Activated CD4-positive, alpha-beta T cell treated with anti-CD3 and anti-CD28 coated beads for 24 hours (primary cell): ENCODE data around the gene TP53I11.

Experiments
- DNase-seq, 2 donors: peaks; one replicate each; pipeline ENCODE4 v3.0.0-alpha.2; 2020; ENCODE audit warnings: low read depth in 2 of 2

The TP53I11 gene

DNA sequence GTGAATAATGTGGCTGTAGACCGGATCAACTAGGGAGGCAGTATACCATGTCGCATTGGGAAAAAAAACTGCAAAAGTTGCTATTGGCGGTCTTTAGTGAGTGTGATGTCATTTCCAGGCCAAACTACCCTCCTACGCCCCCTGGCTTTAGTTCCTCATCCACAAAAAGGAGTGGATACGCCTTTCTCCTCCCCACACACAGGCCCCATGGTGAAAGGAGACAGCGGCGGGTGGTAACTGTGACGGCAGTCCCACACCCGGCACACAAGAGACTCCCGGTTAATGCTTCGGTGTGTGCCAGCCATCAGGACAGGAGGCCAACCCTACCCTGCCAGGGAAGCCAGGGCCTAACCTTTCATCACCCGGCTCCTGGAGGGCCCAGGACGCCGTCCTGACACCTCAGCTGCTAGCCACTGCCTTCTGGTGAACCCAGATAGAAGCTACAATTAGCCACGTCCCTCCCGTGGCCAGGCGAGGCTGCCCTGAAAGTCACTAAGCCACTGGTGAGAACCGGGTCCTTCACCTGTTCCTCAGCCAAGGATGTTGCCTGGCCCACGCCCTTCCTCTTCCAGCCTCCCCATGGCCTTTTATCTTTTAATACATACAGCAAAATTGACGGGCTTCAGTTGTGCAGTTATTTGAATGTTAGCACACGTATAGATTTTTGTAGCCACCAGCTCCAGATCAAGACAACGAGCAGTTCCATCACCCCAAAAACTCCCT lies 10.8 kb downstream of the TP53I11 start:
- DNase-seq: no peak

DNA sequence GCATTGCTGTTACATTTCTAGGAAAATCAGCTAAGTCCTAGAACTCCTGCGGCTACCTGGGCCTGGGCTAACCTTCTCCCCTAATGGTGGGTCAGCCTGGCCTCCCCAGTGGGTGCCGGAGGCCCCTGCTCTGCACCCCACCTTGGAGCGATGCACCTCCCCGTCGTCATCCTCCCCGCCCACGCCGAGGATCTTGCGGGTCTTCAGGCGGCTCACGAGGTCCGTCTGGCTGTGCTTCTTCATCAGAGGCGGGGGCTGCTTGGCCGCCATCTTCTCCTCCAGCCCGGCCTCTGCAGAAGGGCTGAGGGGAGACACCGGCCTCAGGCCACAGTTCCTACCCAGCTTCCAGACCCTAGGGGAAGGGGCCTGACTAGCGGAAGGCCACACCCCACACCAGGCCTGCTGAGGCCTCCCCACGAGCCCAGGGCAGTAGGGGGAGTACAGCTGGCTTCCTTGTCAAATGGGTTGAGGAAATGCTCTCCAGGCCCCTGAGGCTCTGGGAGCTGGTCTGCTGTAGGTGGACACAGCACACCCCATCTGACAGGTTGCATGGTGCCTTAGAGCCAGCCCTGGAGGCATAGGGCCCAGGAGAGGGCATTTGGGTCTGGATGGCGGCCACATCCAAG lies 12.5 kb downstream of the TP53I11 start:
- DNase-seq: no peak

DNA sequence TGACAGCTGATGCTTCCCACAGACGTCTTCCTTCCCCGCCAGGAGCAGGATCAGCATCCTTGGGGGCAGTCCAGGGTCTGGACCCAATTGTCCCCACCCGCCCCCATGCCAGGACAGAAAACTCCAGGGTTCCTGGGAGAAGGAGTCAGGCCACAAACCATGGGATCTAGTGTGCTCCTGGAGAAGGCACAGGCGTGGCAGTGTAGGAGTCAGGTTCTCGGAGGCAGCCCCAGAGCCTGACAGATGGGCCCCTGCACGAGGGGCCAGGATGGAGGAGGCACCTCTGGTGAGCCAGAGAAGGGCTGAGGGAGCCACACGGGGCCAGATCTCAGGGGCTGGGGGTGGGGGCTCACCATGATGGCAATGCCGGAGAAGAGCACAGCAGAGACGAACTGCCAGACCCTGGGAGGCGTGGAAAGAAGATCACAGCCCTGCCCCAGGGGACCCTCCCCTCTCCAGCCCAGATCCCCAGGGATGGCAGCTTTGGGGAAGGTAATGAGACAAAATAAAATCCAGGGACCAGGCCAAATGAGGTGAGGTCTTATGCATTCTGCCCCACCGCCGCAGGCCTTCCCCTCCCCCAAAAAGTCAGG lies 13.6 kb downstream of the TP53I11 start:
- no peak for DNase-seq

- DNase-seq: peak; percentile 78 to 82
These were observed 14.2 kb downstream of the TP53I11 start for GRCh38 chr11:44936525-44936924.

GRCh38 chr11:44934735-44935250 lies 15.9 kb downstream of the TP53I11 start:
- DNase-seq: no peak

GRCh38 chr11:44934110-44934509 lies 16.6 kb downstream of the TP53I11 start:
- DNase-seq: no peak

DNA sequence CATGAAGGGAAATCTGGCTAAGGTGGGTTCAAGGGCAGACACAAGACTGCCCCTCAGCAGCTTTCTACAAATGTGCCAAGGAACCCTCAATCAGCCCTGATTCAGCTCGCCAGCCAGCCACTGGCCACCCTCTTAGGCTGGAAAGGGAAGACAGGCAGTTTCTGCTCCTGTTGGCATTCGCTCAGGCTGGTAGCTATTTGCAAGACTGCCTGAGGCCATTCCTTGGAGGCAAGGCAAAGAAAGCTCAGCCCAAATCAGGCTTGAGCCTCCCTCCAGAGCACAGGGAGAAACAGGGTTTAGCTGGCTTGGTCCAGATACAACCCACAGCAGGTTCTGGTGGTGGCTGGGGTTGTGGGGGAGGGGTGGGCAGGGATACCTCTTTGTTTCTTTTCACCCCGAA lies 19.2 kb downstream of the TP53I11 start:
- no peak for DNase-seq

DNA sequence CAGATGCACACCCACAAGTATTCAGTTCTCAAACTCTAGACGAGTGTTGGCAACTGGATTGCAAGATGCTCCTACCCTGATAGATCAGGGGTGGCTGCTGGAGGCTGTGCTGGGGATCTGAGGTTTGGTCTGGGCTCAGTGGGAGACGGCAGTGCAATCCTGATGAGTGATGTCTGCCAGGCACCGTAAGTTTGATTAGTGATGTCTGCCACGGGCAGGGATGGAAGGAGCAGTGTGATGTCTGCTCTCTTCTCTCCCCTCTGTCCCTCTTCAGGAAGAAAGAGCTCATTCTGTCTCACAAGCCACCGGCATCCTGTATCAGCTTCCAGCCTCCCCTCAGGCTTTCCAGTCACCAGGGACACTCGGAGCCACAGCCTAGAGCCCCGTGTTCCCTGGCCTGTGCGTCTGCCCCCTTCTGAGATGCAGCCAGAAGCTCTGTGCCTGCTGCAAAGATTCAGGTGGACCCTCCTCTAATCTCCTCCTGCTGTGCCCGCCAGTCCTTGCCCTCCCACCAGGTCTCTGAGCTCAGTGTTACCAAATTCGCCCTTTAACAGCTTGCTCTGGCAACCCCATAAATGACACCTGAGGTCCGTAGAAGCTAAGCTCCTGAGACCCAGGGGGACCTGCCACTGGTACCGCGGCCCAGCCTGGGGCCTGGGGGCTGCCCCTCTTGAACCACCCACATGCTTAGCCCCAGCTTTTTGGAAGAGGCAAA lies 19.9 kb downstream of the TP53I11 start:
- DNase-seq: no peak

- DNase-seq: no peak
These were observed 21.9 kb downstream of the TP53I11 start for GRCh38 chr11:44928816-44929215.

DNA sequence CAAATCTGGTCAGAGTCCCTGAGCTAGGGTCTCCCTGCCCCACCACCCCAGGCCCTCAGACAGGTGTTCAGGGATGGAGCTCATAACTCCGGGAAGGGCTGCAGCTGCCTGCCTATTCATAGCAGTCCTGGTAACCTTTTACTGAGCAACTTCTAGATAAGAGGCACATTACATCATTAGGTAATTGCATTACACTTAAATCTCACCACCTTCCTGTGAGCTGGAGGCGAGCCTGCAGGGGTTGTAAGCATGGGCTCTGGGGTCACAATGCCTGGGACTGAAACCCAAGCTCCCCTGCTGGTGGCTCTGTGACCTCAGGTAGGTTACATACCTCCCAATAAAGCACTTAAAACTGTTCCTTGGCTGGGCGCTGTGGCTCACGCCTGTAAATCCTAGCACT lies 22.5 kb downstream of the TP53I11 start:
- no peak for DNase-seq

- peak; percentile 47 to 53 for DNase-seq
These were observed 23.5 kb downstream of the TP53I11 start for GRCh38 chr11:44927174-44927661.

- no peak for DNase-seq
These were observed 24.6 kb downstream of the TP53I11 start for GRCh38 chr11:44926036-44926435.

GRCh38 chr11:44923806-44924205 lies 26.9 kb downstream of the TP53I11 start:
- DNase-seq: no peak

DNA sequence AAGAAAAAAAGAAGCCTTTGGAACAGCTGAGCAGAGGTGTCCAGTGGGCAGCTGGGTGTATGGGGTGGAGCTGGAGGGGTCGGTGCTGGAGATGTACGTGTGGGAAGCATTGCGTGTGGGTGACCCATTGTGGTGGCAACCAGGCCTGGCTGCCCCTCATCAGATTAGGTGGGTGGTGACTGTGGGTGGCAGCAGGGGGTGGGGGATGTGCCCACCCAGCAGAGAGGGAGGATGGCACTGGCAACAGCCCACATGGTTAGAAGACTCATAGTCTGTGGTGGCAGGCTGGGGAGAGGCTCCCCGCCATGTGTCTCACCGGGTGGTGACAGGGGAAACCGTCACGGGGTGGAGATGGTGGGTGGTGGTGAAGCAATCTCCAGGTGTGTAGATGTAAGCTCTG lies 27.6 kb downstream of the TP53I11 start:
- no peak for DNase-seq

DNA sequence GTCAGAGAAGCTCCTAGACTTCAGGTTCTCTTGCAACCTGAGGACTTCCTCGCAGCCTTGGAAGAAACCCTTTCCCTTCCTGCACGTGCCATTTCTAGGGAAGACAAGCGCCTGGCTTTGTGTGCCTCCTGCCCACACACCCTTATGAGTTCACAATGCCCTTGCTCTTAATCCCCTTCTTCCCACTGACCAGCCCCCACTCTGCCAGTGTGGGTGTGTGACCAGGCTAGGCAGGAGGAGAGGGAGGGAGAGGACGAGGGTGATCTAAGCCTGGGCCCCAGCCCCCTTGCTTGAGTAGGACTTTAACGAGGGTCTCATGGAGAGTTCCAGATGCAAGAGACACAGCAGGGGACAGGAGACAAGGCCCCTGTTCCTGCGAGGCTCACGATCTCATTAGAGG lies 30.2 kb downstream of the TP53I11 start:
- DNase-seq: no peak

- DNase-seq: no peak
These were observed 32.9 kb downstream of the TP53I11 start for GRCh38 chr11:44917741-44918140.

DNA sequence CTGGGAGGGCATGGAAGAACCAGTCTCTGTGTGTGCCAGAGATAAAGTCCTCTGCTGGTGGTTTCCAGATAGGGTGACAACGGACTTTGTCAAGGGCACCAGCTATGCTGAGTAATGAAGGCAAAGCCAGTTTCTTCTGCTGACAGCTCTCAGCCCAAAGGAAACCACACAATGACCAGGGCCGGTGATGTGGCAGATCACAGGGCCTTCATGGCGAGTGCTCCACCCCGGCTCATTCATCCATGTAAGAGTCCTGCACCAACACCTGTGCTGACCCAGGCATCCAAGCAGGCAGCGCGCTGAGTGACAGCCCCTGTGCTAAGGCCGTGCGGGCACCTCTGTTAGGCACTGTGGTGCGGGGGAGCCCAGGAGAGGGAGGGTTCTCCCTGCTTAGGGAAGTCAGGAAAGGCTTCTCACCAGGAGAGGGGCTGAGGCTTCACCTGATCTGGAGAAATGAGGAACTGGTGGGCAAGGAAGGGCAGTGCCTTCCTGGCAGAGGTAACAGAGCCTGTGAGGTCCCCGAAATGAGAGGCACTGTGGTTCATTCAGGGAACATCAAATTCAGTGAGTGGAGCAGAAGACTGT lies 33.8 kb downstream of the TP53I11 start:
- no peak for DNase-seq

DNA sequence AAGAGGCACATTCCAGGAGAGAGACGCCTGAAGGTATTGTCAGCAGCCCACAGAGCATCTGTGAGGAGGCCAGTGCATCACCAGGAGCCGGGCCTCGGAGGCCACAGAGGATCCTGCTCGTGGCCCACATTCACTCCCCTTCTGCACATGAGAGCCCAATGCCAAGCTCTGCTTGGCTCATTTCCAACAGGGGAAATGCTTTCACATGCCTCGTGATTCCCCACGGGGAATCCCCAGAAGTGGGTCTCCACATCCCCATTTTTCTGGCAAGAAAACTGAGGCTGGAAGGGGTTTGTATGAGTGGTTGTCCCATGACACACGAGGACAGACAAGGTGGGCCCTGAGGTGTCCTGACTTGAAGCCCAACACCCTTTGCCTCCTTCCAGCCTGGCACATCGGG lies 34.4 kb downstream of the TP53I11 start:
- no peak for DNase-seq

- no peak for DNase-seq
These were observed 35.1 kb downstream of the TP53I11 start for GRCh38 chr11:44915621-44916020.

GRCh38 chr11:44915004-44915403 lies 35.7 kb downstream of the TP53I11 start:
- no peak for DNase-seq

DNA sequence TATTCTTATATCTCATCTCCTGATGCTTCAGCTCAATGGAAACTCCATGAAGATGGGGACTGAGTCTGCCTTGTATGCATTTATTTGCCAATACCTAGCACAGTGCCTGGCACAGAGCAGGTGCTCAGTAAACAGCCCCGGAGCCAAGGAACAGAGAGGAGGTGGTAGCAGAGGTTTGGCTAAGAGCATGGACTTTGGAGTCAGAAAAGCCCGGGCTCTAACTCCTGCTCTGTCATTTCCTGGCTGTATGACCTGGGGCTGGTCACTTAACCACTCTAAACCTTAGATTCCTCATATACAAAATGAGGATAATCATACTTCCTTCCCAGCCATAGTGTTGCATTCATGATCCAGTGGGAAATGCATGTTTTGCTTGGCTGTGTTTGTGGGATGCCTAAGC lies 36.6 kb downstream of the TP53I11 start:
- DNase-seq: no peak

- DNase-seq: no peak
These were observed 37.2 kb downstream of the TP53I11 start for GRCh38 chr11:44913502-44913901.
